Measurements from ENCODE around the gene LRPAP1.

The LRPAP1 gene

GRCh38 chr4:3475041-3475712, 57.0 kb downstream of the LRPAP1 start:
- DNase-seq, result no peak

GRCh38 chr4:3473996-3474765, 58.0 kb downstream of the LRPAP1 start:
- no peak for DNase-seq

- DNase-seq, result no peak
These were observed 58.9 kb downstream of the LRPAP1 start for GRCh38 chr4:3473181-3473950.

- no peak for DNase-seq
These were observed 59.6 kb downstream of the LRPAP1 start for GRCh38 chr4:3472411-3473141.

- DNase-seq, result no peak
These were observed 60.3 kb downstream of the LRPAP1 start for GRCh38 chr4:3471886-3472285.

GRCh38 chr4:3471098-3471760, 61.0 kb downstream of the LRPAP1 start:
- no peak for DNase-seq

GRCh38 chr4:3470244-3471097, 61.8 kb downstream of the LRPAP1 start:
- DNase-seq, result no peak

- DNase-seq, result no peak
These were observed 62.6 kb downstream of the LRPAP1 start for GRCh38 chr4:3469386-3470243.

- no peak for DNase-seq
These were observed 63.4 kb downstream of the LRPAP1 start for GRCh38 chr4:3468804-3469203.

GRCh38 chr4:3468154-3468553, 64.1 kb downstream of the LRPAP1 start:
- DNase-seq, result no peak

- no peak for DNase-seq
These were observed 64.6 kb downstream of the LRPAP1 start for GRCh38 chr4:3467601-3468031.

- DNase-seq, result no peak
These were observed 65.3 kb downstream of the LRPAP1 start for GRCh38 chr4:3466691-3467600.

GRCh38 chr4:3465698-3466671, 66.2 kb downstream of the LRPAP1 start:
- DNase-seq, result no peak

GRCh38 chr4:3464911-3465697, 67.1 kb downstream of the LRPAP1 start:
- no peak for DNase-seq

GRCh38 chr4:3464349-3464905, 67.8 kb downstream of the LRPAP1 start:
- DNase-seq, result no peak

Measured in nucleus accumbens (tissue), 56 donors.